Stomach (tissue), 9 donors: ENCODE results near the gene IGSF8. TPM values are rescaled to one million over a fixed set of nuclear protein-coding genes. Genes with fewer than 3 reads are reported as not detected.

ENCODE experiments used
- DNase-seq, 2 donors: peaks; one replicate each; pipeline versions ENCODE4 v3.0.0 to v3.0.0-alpha.2; 2013 to 2019
- H3K27ac ChIP-seq, 5 donors: fragments of 200-600 bp in 4 of 5; sonication (generic) in 4 of 5; one replicate each; pipeline ENCODE4 v1.5.1; 2013 to 2019; ENCODE audit warnings: mild to moderate bottlenecking in 1 of 5, moderate library complexity in 1 of 5
- H3K27me3 ChIP-seq, 3 donors: fragments of 200-600 bp; sonication (generic); one replicate each; pipeline ENCODE4 v1.5.1; 2017 to 2019; ENCODE audit warnings: mixed run types in 1 of 3
- H3K36me3 ChIP-seq, 4 donors: fragments of 200-600 bp; sonication (generic); 1 replicate in 3 of 4; 2 replicates in 1 of 4; pipeline ENCODE4 v1.5.1; 2016 to 2019
- H3K4me1 ChIP-seq, 4 donors: fragments of 200-600 bp; sonication (generic); one replicate each; pipeline ENCODE4 v1.5.1; 2016 to 2019
- H3K4me3 ChIP-seq, 4 donors: fragments of 200-600 bp; sonication (generic) in 3 of 4; one replicate each; pipeline ENCODE4 v1.5.1; 2016 to 2019; ENCODE audit warnings: mild to moderate bottlenecking in 1 of 4
- H3K9me3 ChIP-seq, 4 donors: fragments of 200-600 bp; sonication (generic); one replicate each; pipeline ENCODE4 v1.5.1; 2016 to 2019
- CTCF ChIP-seq, 7 experiments: fragments of 450-650 bp in 4 of 7; fragments of 200-600 bp in 3 of 7; sonication (generic) in 3 of 7; IDR thresholded peaks; one replicate each; pipeline ENCODE4 v1.5.1; 2016 to 2019; ENCODE audit warnings: antibody characterized with exemption in 7 of 7, control low read depth in 2 of 7, mild to moderate bottlenecking in 1 of 7
- EP300 ChIP-seq: sonication (generic); formaldehyde crosslinking; IDR thresholded peaks from one replicate; pipeline ENCODE4 v1.6.1; 2017; ENCODE audit warnings: antibody characterized with exemption
- POLR2A ChIP-seq, 4 donors: fragments of 450-650 bp; IDR thresholded peaks; one replicate each; pipeline ENCODE4 v1.6.1; 2016; ENCODE audit warnings: antibody characterized with exemption in 4 of 4, control low read depth in 2 of 4, mild to moderate bottlenecking in 1 of 4, moderate library complexity in 1 of 4
- POLR2AphosphoS5 ChIP-seq, 3 donors: sonication (generic); formaldehyde crosslinking; IDR thresholded peaks; one replicate each; pipeline ENCODE4 v1.6.1; 2016; ENCODE audit warnings: antibody characterized with exemption in 3 of 3
- WGBS, 5 donors: extraction: QIAGEN DNeasy Blood & Tissue Kit in 3 of 5; methylation state at CpG; one replicate each; pipeline versions ENCODE4 v1.1.5 to v1.1.7; 2013 to 2018; 5-methylcytosine and 5-hydroxymethylcytosine counted together
- intact Hi-C: fragments of 100-400 bp; cut with DNase I; formaldehyde crosslinking; loops from one replicate; pipeline ENCODE4 v1.15.1; 2023; ENCODE audit warnings: low total_unique reads
- polyA plus RNA-seq, 3 donors: library from polyadenylated mRNA; stranded (reverse); fragments of 200-250 nt; gene quantifications; one replicate each; pipeline ENCODE4 v1.2.3, GENCODE V29; 2013
- total RNA-seq, 5 donors: library from RNA; depleted of rRNA; stranded (reverse); fragments of >200 nt; gene quantifications; one replicate each; pipeline versions ENCODE4 v1.1.0 to v1.2.3, GENCODE V29; 2014 to 2016
- donor health status: healthy with polysubstance abuse.
- donor health status: Bipolar disorder and iron deficiency.
- donor health status: healthy.

Gene IGSF8
- total and polyA plus RNA-seq, 8 donors, result 4.7 to 65.2 (median 14.8) TPM

GRCh38 chr1:160093069-160093395 lies 5.4 kb downstream of the IGSF8 start:
- no peaks in the 10 kb centered on the region for H3K27me3 ChIP-seq
- H3K27ac ChIP-seq, result no peak overlapping the region
- peaks cover 18 to 44% (median 31%) of the 10 kb centered on the region in 4 donors for H3K4me1 ChIP-seq
- no peak for DNase-seq
- WGBS, 5 donors, result 82 to 90% (median 84%) methylated on average over 9 of the region's 9 CpGs
- intact Hi-C loops, result no loop called here
- peaks cover 18 to 73% (median 71%) of the 10 kb centered on the region in 4 donors for H3K36me3 ChIP-seq
- TF ChIP-seq POLR2AphosphoS5 (IDR thresholded peaks at IDR 0.05) (no peak), CTCF (IDR thresholded peaks at IDR 0.05) (no peak)
- H3K9me3 ChIP-seq, result no peaks in the 10 kb centered on the region
- no peak overlapping the region for H3K4me3 ChIP-seq

- no peak overlapping the region for H3K4me3 ChIP-seq
- peaks cover 18 to 78% (median 76%) of the 10 kb centered on the region in 4 donors for H3K36me3 ChIP-seq
- TF ChIP-seq CTCF (IDR thresholded peaks at IDR 0.05), result no peak
- no peak for TF ChIP-seq POLR2A (IDR thresholded peaks at IDR 0.05)
- no peak for TF ChIP-seq EP300
- WGBS, 5 donors, result 90 to 93% (median 93%) methylated on average over 23 to 32 of the region's 32 CpGs
- intact Hi-C loops, result no loop called here
- no peaks in the 10 kb centered on the region for H3K27me3 ChIP-seq
- no peaks in the 10 kb centered on the region for H3K9me3 ChIP-seq
- peaks cover 16 to 39% (median 26%) of the 10 kb centered on the region in 4 donors for H3K4me1 ChIP-seq
- H3K27ac ChIP-seq, result no peak overlapping the region
- no peak for DNase-seq
Observed at GRCh38 chr1:160092366-160093068, 5.9 kb downstream of the IGSF8 start.

GRCh38 chr1:160091666-160092223 lies 6.7 kb downstream of the IGSF8 start:
- Histone ChIP-seq H3K9me3 (no peaks in the 10 kb centered on the region), H3K27me3 (no peaks in the 10 kb centered on the region), H3K4me1 (peaks cover 9 to 31% (median 19%) of the 10 kb centered on the region in 4 donors), H3K36me3 (peaks cover 18 to 83% (median 82%) of the 10 kb centered on the region in 4 donors), H3K4me3 (no peak overlapping the region), H3K27ac (no peak overlapping the region)
- 90 to 100% (median 97%) methylated on average over 5 of the region's 5 CpGs for WGBS, 5 donors
- intact Hi-C loops, result no loop called here
- DNase-seq, result no peak
- no peak for TF ChIP-seq EP300

GRCh38 chr1:160090760-160091159 lies 7.7 kb downstream of the IGSF8 start:
- Histone ChIP-seq H3K27me3 (no peaks in the 10 kb centered on the region), H3K4me3 (no peak overlapping the region), H3K9me3 (no peaks in the 10 kb centered on the region), H3K36me3 (peaks cover 18 to 85% (median 82%) of the 10 kb centered on the region in 4 donors), H3K4me1 (peaks cover 0 to 23% (median 9%) of the 10 kb centered on the region in 4 donors), H3K27ac (no peak overlapping the region)
- TF ChIP-seq EP300 (no peak), POLR2A (IDR thresholded peaks at IDR 0.05) (no peak), CTCF (IDR thresholded peaks at IDR 0.05) (no peak), POLR2AphosphoS5 (IDR thresholded peaks at IDR 0.05) (no peak)
- 88 to 98% (median 94%) methylated on average over 4 of the region's 4 CpGs for WGBS, 5 donors
- intact Hi-C loops, result no loop called here
- no peak for DNase-seq

GRCh38 chr1:160089883-160090282 lies 8.5 kb downstream of the IGSF8 start:
- intact Hi-C loops, result no loop called here
- Histone ChIP-seq H3K4me1 (peaks cover 0 to 16% (median 3%) of the 10 kb centered on the region in 4 donors), H3K9me3 (no peaks in the 10 kb centered on the region), H3K4me3 (no peak overlapping the region), H3K27ac (no peak overlapping the region), H3K36me3 (peaks cover 18 to 81% (median 77%) of the 10 kb centered on the region in 4 donors), H3K27me3 (peaks cover 0 to under 1% (median 0%) of the 10 kb centered on the region in 3 donors)
- WGBS, 5 donors, result 86 to 100% (median 91%) methylated on average over 3 of the region's 3 CpGs
- no peak for DNase-seq
- TF ChIP-seq EP300 (no peak), CTCF (IDR thresholded peaks at IDR 0.05) (no peak), POLR2AphosphoS5 (IDR thresholded peaks at IDR 0.05) (no peak), POLR2A (IDR thresholded peaks at IDR 0.05) (no peak)
